HepG2 (cell line): ENCODE data around the gene VTN. TPM values are rescaled to one million over a fixed set of nuclear protein-coding genes. Genes with fewer than 3 reads are reported as not detected.

Experiments
- ATAC-seq: fragments of 200-7000 bp; cut with Tn5 transposase; 3 replicates; pipeline ENCODE4 v1.9.1; 2020; ENCODE audit warnings: mild to moderate bottlenecking, moderate library complexity
- BruUV-seq: library from RNA; stranded (reverse); fragments of 400-500 nt; replicated peaks from 2 replicates; lab custom pipeline; 2021; lab: Mats Ljungman, UMichigan
- CTCF ChIA-PET: fragments of 300-600 bp; formaldehyde crosslinking; extraction: SDS; loops from one replicate; lab custom pipeline; 2021; ENCODE audit warnings: low total read pairs, inconsistent platforms, low intra/inter-chr PET ratio; lab: Yijun Ruan, JAX
- POLR2A ChIA-PET: fragments of 350-600 bp; sonication (Branson Sonifier 250); formaldehyde crosslinking; loops from one replicate; lab custom pipeline; 2020; ENCODE audit warnings: antibody characterized with exemption, inconsistent platforms; lab: Yijun Ruan, JAX
- DNase-seq: peaks from one replicate; pipeline ENCODE4 v3.0.0-alpha.2; 2015; ENCODE audit warnings: low spot score
- FAIRE-seq: peaks from 3 replicates; lab custom pipeline; 2011; peaks lifted over from hg19 to GRCh38; lab: Jason Lieb, UNC
- H2AFZ ChIP-seq: one replicate; pipeline ENCODE4 v1.6.1; 2011; ENCODE audit warnings: low read length, inconsistent platforms
- H3K27ac ChIP-seq: fragments of 300-600 bp; 3 replicates; pipeline ENCODE4 v1.8.0; 2011; ENCODE audit warnings: mixed run types, mild to moderate bottlenecking, mixed read lengths, low read length, inconsistent platforms; ENCODE audit not compliant: insufficient read depth; ENCODE audit errors: extremely low read length
- H3K27me3 ChIP-seq, 2 experiments: fragments of 200-600 bp in 1 of 2; 2 replicates in 1 of 2; 3 replicates in 1 of 2; pipeline versions ENCODE4 v1.6.0 to v1.8.0; 2011; ENCODE audit warnings: low read length in 2 of 2, mild to moderate bottlenecking in 2 of 2, moderate library complexity in 2 of 2, inconsistent platforms in 1 of 2; ENCODE audit not compliant: insufficient read depth in 2 of 2, control insufficient read depth in 1 of 2
- H3K36me3 ChIP-seq, 2 experiments: fragments of 200-600 bp in 1 of 2; replicated peaks in 1 of 2; 2 replicates in 1 of 2; 3 replicates in 1 of 2; pipeline versions ENCODE4 v1.5.1 to v1.8.0; 2011; ENCODE audit warnings: low read length in 2 of 2, inconsistent platforms in 1 of 2; ENCODE audit not compliant: insufficient read depth in 2 of 2, control insufficient read depth in 1 of 2
- H3K4me1 ChIP-seq: 2 replicates; pipeline ENCODE4 v1.5.1; 2012; ENCODE audit warnings: low read length, inconsistent platforms; ENCODE audit not compliant: insufficient read depth
- H3K4me2 ChIP-seq: 2 replicates; pipeline ENCODE4 v1.6.0; 2011; ENCODE audit warnings: low read depth, low read length, inconsistent platforms
- H3K4me3 ChIP-seq, 3 experiments: fragments of 200-600 bp in 1 of 3; sonication (generic), shearing (Covaris generic) in 1 of 3; replicated peaks in 1 of 3; 2 replicates each; pipeline ENCODE4 v1.5.1; 2011 to 2016; ENCODE audit warnings: low read length in 3 of 3, inconsistent platforms in 2 of 3, low read depth in 2 of 3, mild to moderate bottlenecking in 2 of 3, control low read depth in 1 of 3, mixed read lengths in 1 of 3; ENCODE audit not compliant: insufficient read depth in 1 of 3
- H3K79me2 ChIP-seq: one replicate; pipeline ENCODE4 v1.6.1; 2011; ENCODE audit warnings: low read length, inconsistent platforms; ENCODE audit not compliant: insufficient read depth
- H3K9ac ChIP-seq: 2 replicates; pipeline ENCODE4 v1.6.0; 2011; ENCODE audit warnings: mild to moderate bottlenecking, low read depth, low read length, inconsistent platforms; ENCODE audit not compliant: insufficient read depth
- H3K9me3 ChIP-seq: 2 replicates; pipeline ENCODE4 v1.5.1; 2012; ENCODE audit warnings: mild to moderate bottlenecking, low read length
- H4K20me1 ChIP-seq: 2 replicates; pipeline ENCODE4 v1.6.0; 2011; ENCODE audit warnings: inconsistent platforms, mild to moderate bottlenecking, low read length, moderate library complexity; ENCODE audit not compliant: insufficient read depth
- CHD4 ChIP-seq: fragments of 200-600 bp; sonication (generic); IDR thresholded peaks from 2 replicates; pipeline ENCODE4 v1.7.0; 2017; ENCODE audit warnings: mild to moderate bottlenecking, low read length, borderline replicate concordance
- DBP ChIP-seq: sonication (generic); formaldehyde crosslinking; IDR thresholded peaks from 2 replicates; pipeline ENCODE4 v1.4.0; 2020; ENCODE audit warnings: missing genetic modification reagents; ENCODE audit errors: not compliant biosample characterization
- DMAP1 ChIP-seq: IDR thresholded peaks from 2 replicates; pipeline ENCODE4 v1.6.1; 2016
- HNRNPH1 ChIP-seq: fragments of 200-400 bp; formaldehyde crosslinking; optimal IDR thresholded peaks from 2 replicates; pipeline ENCODE3; 2017; ENCODE audit warnings: mild to moderate bottlenecking, low read depth, low read length
- JUND ChIP-seq: sonication (generic); formaldehyde crosslinking; IDR thresholded peaks from 2 replicates; pipeline ENCODE4 v1.8.0; 2022; ENCODE audit warnings: mild to moderate bottlenecking, missing genetic modification reagents
- MLXIP ChIP-seq: sonication (generic); formaldehyde crosslinking; IDR thresholded peaks from 2 replicates; pipeline ENCODE4 v1.9.0; 2021; ENCODE audit warnings: missing genetic modification reagents, borderline replicate concordance
- NCOA5 ChIP-seq: sonication (generic); formaldehyde crosslinking; IDR thresholded peaks from 2 replicates; pipeline ENCODE4 v1.4.0; 2020; ENCODE audit warnings: missing genetic modification reagents
- REPIN1 ChIP-seq: sonication (generic); formaldehyde crosslinking; IDR thresholded peaks from 2 replicates; pipeline ENCODE4 v1.8.0; 2022; ENCODE audit warnings: missing genetic modification reagents, low read depth, mild to moderate bottlenecking, borderline replicate concordance
- SMC3 ChIP-seq: IDR thresholded peaks from 2 replicates; pipeline ENCODE4 v1.6.1; 2011; ENCODE audit warnings: low read length, improper control_type of control experiment
- XBP1 ChIP-seq: sonication (generic); formaldehyde crosslinking; IDR thresholded peaks from 2 replicates; pipeline ENCODE4 v1.5.0; 2020; ENCODE audit warnings: missing genetic modification reagents
- ZNF558 ChIP-seq: sonication (generic); formaldehyde crosslinking; IDR thresholded peaks from 2 replicates; pipeline ENCODE4 v1.9.0; 2022; ENCODE audit warnings: mild to moderate bottlenecking, missing genetic modification reagents, borderline replicate concordance
- ZNF782 ChIP-seq: sonication (generic); formaldehyde crosslinking; IDR thresholded peaks from 2 replicates; pipeline ENCODE4 v1.4.0; 2020; ENCODE audit warnings: missing genetic modification reagents, mild to moderate bottlenecking, borderline replicate concordance
- WGBS: methylation state at CpG from one replicate; pipeline ENCODE4 v1.1.6; 2017; ENCODE audit warnings: low lambda C conversion rate; 5-methylcytosine and 5-hydroxymethylcytosine counted together
- in situ Hi-C: cut with HindIII; loops from 2 replicates; pipeline ENCODE4 v1.10.0; 2017; ENCODE audit warnings: low pct_unique_long_range_greater_than_20kb; ENCODE audit not compliant: extremely low pct_ligation_motif_present
- intact Hi-C: fragments of 100-400 bp; cut with micrococcal nuclease; formaldehyde crosslinking; loops from one replicate; pipeline ENCODE4 v1.10.0; 2022; ENCODE audit not compliant: unreplicated experiment
- polyA plus RNA-seq, 8 experiments: library from polyadenylated mRNA; depleted of rRNA in 3 of 8; stranded (reverse) in 7 of 8; unstranded in 1 of 8; fragments of >200 nt; fragmentation: Illumina TruSeq in 4 of 8; extraction: Trizol in 4 of 8; gene quantifications; 2 replicates each; pipeline versions ENCODE4 v1.2.1 to v1.2.3, GENCODE V29; 2011 to 2016; ENCODE audit warnings: low read depth in 4 of 8, missing spikeins in 1 of 8, mixed read lengths in 1 of 8; ENCODE audit not compliant: insufficient read depth in 1 of 8
- total RNA-seq, 5 experiments: library from RNA; depleted of rRNA; stranded (reverse); fragments of >200 nt; fragmentation: Illumina TruSeq; extraction: Trizol; gene quantifications; 2 replicates each; pipeline ENCODE4 v1.2.3, GENCODE V29; 2016; ENCODE audit warnings: low read depth in 1 of 5

The VTN gene
- total and polyA plus RNA-seq, 2 of the 13 experiments (the other 11 are each of a cell fraction or from before 2014, with no cell fraction given): 108 to 131 TPM

GRCh38 chr17:28395426-28395825 is 25.3 kb upstream of the VTN start:
- Histone ChIP-seq H3K36me3 (peaks cover 2 to 5% of the 10 kb centered on the region in 2 experiments; a peak in 3 of 5 replicates), H3K27me3 (no peaks in the 10 kb centered on the region), H3K27ac (no peak overlapping the region), H3K4me3 (no peak overlapping the region), H3K79me2 (no peaks in the 10 kb centered on the region), H2AFZ (no peak overlapping the region), H3K9me3 (no peaks in the 10 kb centered on the region), H3K4me2 (no peak overlapping the region), H4K20me1 (no peaks in the 10 kb centered on the region), H3K9ac (no peak overlapping the region), H3K4me1 (peaks cover 34% of the 10 kb centered on the region)
- ChIA-PET POLR2A (interaction anchor here (1.2 to 4.8 kb wide), 4 partner anchors 10 to 27 kb away, joined by 3 to 33 read pairs (median 14); partner anchors contain the start of genes SLC46A1 and VTN), CTCF (no interaction called here)
- intact Hi-C loops: no loop called here
- in situ Hi-C loops: no loop called here
- no TSS peak for BruUV-seq
- 39% methylated on average over 2 of the region's 2 CpGs for WGBS
- DNase-seq (no peak), FAIRE-seq (no peak), ATAC-seq (no peak)
- TF ChIP-seq MLXIP (CRISPR knock-in tag) (no peak), ZNF782 (CRISPR knock-in tag) (no peak), XBP1 (no peak), NCOA5 (CRISPR knock-in tag) (no peak), HNRNPH1 (no peak), DBP (CRISPR knock-in tag) (no peak), SMC3 (no peak), DMAP1 (CRISPR knock-in tag) (no peak), JUND (CRISPR knock-in tag) (no peak), REPIN1 (CRISPR knock-in tag) (no peak), CHD4 (no peak), ZNF558 (CRISPR knock-in tag) (no peak)
